Neural progenitor cell (in vitro differentiated cells): ENCODE results near the gene SNRPF.

Experiments
- CTCF ChIP-seq: fragments of 200-600 bp; sonication (generic); IDR thresholded peaks from 2 replicates; pipeline ENCODE4 v1.5.1; 2017; ENCODE audit warnings: antibody characterized with exemption, mild to moderate bottlenecking
- EZH2 ChIP-seq: fragments of 200-600 bp; sonication (generic); IDR thresholded peaks from 2 replicates; pipeline ENCODE4 v1.6.1; 2017; ENCODE audit warnings: antibody characterized with exemption, mild to moderate bottlenecking, moderate library complexity
- EZH2phosphoT487 ChIP-seq: fragments of 200-600 bp; sonication (generic); IDR thresholded peaks from 2 replicates; pipeline ENCODE4 v1.6.1; 2017; ENCODE audit warnings: antibody characterized with exemption

DNA sequence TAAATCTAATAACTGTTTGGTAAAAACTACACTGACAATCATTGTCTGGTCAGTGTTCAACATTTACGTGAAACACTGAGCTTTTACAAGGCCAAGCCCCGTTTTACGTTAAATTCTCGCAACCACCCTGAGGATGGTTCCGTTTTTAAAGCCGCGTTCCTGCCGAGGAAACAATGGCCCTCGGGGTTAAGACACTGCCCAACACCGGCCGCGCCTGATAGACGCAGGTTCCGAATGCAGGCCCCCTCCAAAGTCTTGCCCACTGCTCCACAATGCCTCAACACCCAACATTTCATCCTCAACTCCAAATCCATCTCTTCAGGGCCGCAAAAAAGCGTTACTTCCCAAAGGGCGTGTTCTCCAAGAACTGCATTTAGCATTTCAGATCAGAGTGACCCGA is 953 bp upstream of the SNRPF start:
- TF ChIP-seq CTCF (no peak), EZH2phosphoT487 (no peak), EZH2 (no peak)
